Measurements from ENCODE around the gene MAN1C1.

MAN1C1 gene

DNA sequence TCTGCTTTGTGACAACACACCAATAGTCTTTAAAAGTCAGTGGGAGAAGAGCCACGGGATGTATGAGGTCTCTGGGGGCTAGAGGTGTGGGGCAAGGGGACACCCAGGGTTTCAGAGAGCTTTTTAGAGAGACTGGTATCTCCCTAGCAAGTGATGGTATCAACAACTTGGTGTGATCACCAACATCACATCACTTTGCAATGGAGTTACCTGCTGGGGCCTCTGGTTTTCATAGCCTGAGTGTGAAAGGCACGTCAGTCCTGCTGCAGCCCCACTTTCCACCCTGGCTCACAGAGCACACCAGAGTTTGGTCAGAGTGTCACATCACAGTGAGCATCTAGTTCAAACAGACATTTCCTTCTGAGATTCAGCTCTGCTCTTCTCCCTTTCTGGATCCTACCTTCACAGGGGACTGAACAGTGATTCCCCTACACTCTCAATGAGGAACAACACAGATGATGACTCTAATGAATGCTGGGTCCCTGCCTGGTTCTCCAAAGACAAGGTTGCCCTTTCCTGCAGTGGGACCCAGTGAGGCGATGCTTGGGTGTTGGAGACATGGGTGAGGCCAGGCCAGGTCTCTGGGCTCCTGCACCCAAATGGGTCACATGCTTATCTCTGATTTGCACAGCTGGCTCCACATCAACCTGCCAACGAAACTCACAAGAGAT, 2.0 kb upstream of the MAN1C1 start:
- DNase-seq: no peak

DNA sequence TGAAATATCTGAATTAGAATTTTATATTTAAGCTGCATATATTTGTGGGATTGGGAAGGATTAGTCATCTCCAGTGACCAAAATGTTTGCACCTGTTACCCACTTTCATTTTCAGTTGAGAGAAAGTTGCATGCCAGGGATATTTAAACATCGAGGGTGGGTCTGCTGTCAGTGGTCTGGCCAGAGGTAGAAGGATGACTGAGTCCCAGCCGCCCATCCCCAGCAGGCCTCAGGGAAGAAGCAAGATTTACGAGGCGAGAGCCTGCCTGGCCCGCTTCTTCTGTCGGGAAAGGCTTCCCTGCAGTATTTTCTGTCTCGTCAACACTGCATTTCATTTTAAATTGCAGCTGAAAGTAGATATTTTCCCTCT, 1.4 kb upstream of the MAN1C1 start:
- DNase-seq: no peak

DNA sequence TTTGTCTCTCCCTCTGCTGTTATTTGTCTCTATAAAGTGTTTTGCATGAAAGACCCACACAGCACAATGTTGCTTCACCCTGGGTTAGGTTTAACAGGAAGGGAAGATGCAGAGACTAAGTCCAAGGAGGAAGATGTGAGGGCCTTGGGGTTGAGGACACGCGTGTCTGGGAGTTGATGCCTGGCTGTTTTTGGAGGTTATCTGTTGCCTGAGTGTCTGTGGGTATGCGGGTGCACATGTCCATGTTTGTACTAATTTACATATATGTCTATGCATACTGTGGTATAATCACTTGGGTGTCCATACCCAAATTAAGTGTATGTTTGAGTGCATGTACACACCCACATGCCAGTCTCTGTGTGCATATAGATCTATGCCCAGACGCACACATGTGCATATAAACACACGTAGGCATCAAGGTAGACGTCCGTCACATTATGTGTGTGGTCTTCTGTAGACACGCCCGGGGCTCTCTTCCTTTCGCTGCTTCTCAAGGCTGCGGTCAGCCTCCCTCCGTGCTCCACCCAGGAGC, 962 bp upstream of the MAN1C1 start:
- DNase-seq: no peak

DNA sequence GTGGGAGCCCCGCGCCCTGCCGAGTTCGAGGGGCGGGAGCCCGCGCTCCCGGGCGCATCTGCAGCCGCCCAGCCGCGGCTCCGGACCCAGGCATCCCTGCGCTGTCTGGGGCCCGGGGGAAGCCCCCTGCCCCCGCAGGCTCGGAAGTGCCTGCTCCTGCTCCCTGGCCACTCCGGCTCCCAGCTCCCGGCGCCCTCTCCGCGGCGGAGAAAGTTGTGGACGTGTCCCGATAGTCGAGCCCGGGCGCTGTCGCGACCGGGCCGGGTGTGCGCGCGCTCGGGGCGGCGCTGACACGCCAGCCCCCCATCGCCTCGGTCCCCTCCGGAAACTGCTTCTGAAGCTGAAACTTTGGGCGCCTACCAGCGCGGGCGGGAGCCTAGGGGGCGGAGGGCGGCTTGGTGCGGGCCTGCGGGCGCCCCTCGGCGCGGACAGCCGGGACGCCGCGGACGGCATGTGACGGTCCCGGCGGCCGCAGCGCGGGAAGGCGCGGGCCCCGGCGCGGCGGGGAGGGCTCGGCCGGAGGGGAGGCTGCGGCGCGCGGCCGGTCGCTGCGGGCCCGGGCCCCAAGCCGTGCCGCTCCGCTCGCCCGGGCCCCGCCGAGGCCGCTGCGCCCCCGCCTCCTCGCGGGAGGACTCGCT, 515 bp downstream of the MAN1C1 start:
- DNase-seq: no peak

DNA sequence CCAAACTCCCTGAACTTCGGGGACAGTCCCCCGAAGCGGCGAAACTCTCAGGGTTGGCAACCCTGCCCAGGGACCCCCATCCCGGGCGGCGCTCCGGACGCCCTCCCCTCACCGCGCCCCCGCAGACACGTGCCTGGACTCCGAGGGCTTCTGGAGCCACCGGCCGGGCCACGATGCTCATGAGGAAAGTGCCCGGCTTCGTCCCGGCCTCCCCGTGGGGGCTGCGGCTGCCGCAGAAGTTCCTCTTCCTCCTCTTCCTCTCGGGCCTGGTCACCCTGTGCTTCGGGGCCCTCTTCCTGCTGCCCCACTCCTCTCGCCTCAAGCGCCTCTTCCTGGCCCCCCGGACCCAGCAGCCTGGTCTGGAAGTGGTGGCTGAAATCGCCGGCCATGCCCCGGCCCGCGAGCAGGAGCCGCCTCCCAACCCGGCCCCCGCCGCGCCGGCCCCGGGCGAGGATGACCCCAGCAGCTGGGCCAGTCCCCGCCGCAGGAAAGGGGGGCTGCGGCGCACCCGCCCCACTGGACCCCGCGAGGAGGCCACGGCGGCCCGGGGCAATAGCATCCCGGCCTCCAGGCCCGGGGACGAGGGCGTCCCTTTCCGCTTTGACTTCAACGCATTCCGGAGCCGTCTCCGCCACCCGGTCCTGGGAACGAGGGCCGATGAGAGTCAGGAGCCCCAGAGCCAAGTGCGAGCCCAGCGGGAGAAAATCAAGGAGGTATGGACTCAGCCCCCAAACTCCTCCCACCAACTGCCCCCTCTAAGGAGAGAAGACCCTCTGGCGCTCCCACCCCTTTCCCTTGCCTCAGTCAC, 1.2 kb downstream of the MAN1C1 start:
- no peak for DNase-seq

DNA sequence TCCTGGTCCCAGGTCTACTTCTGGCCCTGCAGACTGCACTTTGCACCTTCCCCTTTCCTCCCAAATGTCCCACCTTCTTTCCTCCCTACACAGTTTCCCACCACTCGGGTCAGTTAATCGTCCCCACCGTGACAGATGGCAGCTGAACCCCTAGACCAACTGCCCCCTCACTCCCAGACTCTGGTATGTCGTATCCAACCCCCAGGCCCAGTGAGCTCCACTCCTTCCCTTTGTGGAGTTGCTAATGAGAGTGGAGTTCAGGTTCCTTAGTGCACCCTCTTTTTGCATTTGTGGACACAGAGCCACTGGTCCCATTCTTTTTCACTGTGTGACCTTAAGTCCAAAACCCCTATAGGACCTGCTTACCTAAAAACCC, 1.8 kb downstream of the MAN1C1 start:
- no peak for DNase-seq

DNA sequence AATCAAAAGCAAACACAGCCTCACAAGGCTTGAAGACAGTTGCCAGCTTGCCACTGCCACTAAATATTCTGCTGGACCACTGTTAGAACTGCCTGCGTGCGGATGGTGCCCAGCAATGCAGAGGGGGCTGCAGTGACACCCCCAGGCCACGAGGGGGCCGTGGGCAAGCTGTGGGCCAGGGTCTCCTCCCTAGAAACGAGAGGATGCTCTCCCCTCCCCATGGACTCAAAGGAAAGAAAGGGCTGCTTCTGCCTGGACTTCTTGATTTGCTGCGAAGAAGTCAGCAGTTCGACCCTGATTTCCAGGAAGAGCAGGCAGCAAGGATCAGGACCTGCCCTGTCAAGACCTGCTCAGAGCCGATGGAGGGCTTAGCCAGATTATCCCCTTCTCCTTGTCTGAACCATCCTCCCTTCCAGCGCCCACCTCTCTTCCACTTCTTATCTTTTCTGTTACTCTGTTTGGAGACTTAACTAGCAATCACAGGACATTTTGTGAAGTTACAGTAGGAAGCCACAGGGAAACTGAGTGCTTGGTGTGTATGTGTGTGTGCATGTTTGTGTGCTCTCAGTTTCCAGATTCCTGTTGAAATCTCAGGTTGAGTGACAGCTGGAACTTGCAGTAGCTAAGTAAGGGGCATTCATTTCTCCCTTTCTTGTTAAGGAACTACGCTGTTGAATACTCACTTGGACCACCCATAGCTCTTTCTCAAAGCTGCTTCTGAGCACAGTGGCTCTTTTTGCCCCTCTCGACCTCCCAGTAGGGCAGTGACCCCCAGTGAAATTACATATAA, 2.7 kb downstream of the MAN1C1 start:
- no peak for DNase-seq

DNA sequence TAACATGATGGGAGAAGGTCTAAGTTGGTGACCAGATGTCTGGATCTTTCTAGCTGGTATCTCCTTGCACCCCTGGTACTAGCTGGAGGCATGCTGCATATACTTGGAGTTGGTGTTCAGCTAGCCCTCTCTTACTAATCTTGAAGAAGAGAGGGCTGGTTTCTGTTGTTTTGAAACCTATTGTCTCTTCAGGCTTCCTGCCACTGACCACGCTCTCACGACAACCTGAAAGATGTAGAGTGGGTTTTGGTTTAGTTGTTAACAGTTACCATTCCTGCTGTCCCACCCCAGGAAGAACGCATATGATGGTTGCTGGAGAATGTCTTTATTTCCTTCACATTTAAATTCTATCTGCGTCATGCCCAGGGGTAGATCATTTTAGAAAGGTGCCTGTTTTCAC, 3.6 kb downstream of the MAN1C1 start:
- no peak for DNase-seq

DNA sequence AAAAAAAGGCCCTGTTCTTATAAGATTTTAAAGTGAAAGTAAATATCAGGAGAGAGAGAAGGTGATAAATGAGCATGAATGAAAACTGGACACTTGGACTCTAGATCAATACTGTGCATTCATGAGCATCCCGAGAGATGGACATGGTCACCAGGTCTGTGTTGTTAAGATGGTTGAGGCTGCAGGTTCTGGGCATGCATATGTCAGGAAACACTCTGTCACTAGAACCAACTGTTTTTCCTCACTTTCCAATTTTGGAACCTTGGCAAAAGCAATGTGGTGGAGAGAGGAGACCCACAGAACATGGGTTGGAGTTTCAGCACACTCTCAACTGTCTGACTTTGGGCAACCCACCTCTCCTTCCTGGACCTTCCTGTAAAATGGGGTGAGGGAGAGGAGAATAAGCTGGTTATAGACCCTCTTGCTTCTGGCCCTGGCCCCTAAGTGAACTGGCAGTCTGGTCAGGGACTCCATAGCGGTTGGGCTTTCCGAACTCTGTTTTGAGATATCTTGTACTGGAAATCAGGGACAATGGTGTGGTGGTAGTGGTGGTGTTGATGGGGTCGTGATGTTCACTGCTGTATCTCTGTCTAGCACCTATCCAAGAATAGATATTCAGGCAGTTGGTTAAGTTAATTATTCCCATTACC, 4.2 kb downstream of the MAN1C1 start:
- no peak for DNase-seq

DNA sequence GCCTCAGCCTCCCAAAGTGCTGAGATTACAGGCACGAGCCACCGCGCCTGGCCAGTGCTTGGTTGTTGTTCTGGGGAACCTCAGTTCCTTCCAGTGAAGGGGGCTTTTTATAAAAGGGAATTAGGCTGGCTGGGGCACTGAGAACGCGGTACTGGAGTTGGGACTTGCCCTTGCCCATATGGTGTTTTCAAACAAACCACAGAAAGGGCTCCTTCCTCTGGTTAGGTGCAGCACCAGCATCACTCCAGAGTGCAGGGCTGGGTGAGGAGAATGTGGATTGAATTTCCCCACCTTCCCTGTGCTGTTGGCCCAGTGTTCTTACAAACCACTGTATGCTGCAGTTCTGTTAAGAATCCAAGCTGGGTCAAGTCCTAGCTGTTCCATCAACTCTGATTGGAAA, 5.3 kb downstream of the MAN1C1 start:
- no peak for DNase-seq

DNA sequence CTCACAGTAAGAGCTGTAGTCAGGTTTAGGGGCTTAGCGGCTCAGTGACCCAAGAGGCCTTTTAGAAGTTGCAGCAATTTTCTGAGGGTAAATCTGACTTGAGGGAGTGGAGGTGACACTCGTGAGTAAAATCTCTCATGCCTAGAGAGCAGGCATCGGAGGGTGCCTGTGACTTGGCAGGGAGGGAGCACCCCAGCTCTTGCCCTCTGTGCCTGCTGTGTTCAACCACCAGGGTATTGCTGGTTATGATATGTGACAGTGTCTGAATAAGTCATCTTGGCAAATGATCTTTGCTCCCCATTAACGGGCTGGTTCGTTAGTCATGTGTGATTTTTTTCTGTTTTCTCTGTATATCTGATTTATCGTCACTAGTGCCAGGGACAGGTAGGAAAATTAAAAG, 5.9 kb downstream of the MAN1C1 start:
- DNase-seq: no peak

DNA sequence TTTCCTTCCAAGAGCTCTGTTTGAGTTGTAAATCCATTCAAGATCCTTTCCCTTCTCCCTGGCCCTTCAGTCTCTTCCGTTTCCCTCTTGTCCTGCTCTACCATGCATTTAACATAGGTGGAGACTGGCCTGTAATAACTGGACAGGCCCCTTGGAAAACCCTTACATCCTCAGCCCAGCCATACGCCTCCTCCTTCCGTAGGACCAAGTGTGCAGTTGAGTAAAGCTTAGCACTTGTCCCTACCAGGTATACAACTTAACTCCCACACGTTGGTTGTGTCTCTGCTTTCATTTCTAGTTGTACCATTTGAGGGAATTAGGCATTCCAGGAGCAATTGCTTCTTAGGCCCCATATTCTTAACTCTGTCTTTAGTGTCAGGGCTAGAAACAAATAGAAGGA, 6.4 kb downstream of the MAN1C1 start:
- DNase-seq: no peak

DNA sequence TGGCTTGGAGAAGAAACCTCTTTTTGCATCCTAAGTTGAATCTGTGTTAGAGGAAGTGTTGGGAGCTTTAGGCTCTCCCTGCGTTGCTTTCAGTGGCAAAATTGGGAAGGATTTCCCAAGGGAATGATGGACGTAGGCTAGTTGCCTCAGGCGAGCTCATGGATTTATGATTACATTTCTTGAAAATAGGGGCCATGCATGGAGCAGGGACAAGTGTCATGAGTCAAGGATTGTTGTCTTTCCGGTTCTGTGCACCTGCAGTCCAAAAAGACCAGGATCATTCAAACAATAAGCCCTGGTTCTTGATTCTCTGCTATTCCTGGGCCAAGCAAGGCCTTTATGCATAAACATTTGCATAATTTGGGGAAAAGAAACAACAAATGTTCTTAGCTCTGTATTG, 7.1 kb downstream of the MAN1C1 start:
- no peak for DNase-seq

DNA sequence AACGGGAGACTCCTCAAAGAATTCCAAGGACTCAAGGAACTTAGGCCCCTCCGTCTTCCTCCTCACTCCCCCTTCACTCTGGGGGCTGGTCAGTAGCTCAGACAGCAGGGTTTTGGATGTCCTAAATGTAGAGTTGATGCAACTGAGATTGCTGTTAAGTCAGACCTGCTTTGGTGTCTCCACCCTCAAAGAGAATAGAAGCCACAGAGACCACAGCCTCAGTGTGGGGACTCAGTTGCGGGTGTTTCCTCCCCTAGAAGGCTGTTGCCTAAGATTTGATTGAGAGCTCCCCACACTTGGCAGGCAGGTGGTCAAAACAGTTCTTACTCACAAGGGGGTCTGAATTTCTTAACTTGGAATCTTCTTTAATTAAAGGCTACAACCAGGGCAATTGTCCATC, 7.6 kb downstream of the MAN1C1 start:
- DNase-seq: no peak

DNA sequence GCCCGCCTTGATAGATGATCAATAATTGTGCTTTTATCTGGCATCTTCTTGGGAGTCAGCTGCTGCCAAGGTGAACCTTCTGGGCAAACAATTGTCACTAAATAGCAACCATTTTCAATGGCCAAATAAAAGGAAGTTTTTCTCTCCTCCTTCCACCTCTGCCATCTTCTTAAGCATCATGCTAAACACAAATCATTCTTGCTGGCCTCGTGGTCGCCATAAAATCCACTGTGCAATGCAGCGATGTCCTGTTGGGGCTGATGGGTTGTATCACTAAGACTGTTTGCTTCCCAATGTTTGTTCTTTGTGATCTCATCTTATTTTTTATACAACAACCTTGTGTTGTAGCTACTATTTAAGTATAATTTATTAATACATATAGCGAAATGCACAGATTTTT, 8.0 kb downstream of the MAN1C1 start:
- DNase-seq: no peak

DNA sequence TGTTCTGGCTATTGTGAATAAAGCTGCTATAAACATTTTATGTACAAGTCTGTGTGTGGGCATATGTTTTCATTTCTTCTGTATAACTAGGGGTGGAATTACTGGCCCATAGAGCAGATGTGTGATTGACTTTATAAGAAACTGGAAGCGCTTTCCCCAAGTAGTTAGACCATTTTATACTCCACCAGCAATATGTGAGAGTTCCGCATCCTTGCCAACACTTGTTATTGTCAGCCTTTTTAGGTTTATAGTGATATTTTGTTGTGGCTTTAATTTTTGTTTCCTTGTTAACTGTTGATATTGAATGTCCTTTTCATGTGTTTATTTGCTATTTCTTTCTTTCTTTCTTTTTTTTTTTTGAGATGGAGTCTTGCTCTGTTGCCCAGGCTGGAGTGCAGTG, 9.4 kb downstream of the MAN1C1 start:
- no peak for DNase-seq

DNA sequence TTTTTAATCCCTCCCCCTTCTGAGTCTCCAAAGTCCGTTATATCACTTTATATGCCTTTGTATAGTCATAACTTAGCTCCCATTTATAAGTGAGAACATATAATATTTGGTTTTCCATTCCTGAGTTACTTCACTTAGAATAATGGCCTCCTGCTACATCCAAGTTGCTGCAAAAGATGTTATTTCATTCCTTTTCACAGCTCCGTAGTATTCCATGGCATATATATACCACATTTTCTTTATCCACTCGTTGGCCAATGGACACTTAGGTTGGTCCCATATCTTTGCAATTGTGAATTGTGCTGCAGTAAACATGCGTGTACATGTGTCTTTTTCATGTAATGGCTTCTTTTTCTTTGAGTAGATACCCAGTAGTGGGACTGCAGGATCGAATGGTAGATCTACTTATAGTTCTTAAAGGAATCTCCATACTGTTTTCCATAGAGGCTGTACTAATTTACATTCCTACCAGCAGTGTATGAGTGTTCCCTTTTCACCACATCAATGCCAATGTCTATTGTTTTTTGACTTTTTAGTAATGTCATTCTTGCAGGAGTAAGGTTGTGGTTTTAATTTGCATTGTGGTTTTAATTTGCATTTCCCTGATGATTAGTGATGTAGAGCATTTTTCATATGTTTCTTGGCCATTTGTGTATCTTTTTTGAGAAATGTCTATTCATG, 12.3 kb downstream of the MAN1C1 start:
- DNase-seq: no peak

DNA sequence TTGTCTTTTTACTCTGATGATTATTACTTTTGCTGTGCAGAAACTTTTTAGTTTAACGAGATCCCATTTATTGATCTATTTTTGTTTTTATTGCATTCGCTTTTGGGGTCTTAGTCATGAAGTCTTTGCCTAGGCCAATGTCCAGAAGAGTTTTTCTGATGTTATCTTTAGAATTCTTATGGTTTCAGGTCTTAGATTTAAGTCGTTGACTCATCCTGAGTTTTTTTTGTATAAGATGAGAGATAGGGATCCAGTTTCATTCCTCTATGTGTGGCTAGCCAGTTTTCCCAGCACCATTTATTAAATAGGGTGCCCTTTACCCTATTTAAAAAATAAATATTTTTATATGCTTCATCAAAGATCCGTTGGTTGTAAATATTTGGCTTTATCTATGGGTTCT, 13.2 kb downstream of the MAN1C1 start:
- DNase-seq: no peak

DNA sequence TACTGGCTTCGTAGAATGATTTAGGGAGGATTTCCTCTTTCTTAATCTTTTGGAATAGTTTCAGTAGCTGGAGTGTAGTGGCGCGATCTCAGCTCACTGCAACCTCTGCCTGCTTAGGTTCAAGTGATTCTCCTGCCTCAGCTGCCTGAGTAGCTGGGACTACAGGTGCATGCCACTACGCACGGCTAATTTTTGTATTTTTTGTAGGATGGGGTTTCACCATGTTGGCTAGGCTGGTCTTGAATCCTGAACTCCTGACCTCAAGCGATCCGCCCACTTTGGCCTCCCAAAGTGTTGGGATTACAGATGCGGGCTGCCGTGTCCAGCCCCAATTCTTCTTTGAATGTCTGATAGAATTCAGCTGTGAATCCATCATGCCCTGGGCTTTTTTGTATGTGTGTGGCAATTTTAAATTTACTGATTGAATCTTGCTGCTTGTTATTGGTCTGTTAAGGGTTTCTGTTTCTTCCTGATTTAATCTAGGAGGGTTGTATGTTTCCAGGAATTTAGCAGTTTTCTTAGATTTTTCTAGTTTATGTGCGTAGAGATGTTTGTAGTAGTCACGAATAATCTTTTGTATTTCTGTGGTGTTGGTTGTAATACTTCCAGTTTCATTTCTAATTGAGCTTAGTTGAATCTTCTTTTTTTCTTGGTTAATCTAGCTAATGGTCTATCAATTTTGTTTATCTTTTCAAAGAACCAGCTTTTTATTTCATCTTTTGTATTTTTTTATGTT, 15.3 kb downstream of the MAN1C1 start:
- DNase-seq: no peak

DNA sequence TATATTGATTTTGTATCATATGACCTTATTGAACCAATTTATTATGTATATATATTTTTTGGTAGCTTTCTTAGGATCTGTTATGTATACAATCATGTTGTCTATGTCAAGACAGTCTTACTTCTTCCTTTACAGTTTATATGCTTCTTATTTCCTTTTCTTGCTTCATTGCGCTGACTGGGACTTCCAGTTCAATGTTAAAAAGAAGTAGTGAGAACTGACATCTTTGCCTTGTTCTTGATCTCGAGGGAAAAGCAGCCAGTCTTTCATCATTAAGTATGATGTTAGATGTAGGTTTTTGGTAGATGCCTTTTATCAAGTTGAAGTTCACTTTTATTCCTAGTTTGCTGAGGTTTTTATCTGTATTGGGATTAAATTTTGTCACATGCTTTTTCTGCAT, 17.5 kb downstream of the MAN1C1 start:
- no peak for DNase-seq

DNA sequence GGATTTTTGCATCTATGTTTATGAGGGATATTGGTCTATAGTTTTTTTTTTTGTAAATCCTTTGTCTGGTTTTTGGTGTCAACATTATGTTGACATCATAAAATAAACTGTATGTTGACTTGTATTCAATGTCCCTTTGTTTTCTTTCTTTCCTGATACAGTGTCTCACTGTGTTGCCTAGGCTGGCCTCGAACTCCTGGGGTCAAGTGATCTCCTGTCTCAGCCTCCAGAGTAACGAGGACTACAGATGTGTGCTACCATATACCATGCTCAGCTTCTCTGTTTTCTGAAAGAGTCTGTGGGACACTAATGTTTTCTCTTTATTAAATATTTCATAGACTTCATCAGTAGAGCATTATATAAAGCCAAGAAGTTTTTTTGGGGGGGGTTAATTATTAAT, 18.3 kb downstream of the MAN1C1 start:
- no peak for DNase-seq

Data from NCI-H1436 treated with DMSO at 0.1 percent for 48 hours (cell line).